ENCODE results near the gene OR8J3. TPM values are rescaled to one million over a fixed set of nuclear protein-coding genes. Genes with fewer than 3 reads are reported as not detected.

The OR8J3 gene
- total and polyA plus RNA-seq, 7 donors: not detected

- H3K4me3 ChIP-seq: no peak within 1 kb of the TSS
- DNase-seq (no peak), ATAC-seq (no peak)
- intact Hi-C loops (cut with DNase I): no loop called here
- H3K27me3 ChIP-seq (ENCODE audit: insufficient read depth in 3 of 3, low read length in 2 of 3): no peaks in the 10 kb centered on the region
- no peak for TF ChIP-seq CTCF (IDR thresholded peaks at IDR 0.05)
- no peaks in the 10 kb centered on the region for H3K9me3 ChIP-seq
- no peaks in the 10 kb centered on the region for H3K36me3 ChIP-seq (ENCODE audit: insufficient read depth in 1 of 2, low read depth in 1 of 2)
- no peaks in the 10 kb centered on the region for H3K4me1 ChIP-seq
- WGBS, 3 donors: 69 to 83% (median 75%) methylated on average over 6 of the region's 6 CpGs
- no peak within 1 kb of the TSS for H3K27ac ChIP-seq
Observed at GRCh38 chr11:56122073-56122472, 17.9 kb downstream of the OR8J3 start, which contains the start of gene OR8H3. OR8H3 (plus strand) TSS chr11:56122373; CDS start chr11:56122373, 0 bp downstream.

- Histone ChIP-seq H3K4me3 (no peak within 1 kb of the TSS), H3K27ac (no peak within 1 kb of the TSS), H3K9me3 (no peaks in the 10 kb centered on the region), H3K4me1 (no peaks in the 10 kb centered on the region), H3K36me3 (ENCODE audit: insufficient read depth in 1 of 2, low read depth in 1 of 2) (no peaks in the 10 kb centered on the region), H3K27me3 (ENCODE audit: insufficient read depth in 3 of 3, low read length in 2 of 3) (no peaks in the 10 kb centered on the region)
- ATAC-seq (no peak), DNase-seq (no peak)
- intact Hi-C loops (cut with DNase I): no loop called here
- no peak for TF ChIP-seq CTCF (IDR thresholded peaks at IDR 0.05)
Observed at GRCh38 chr11:56103210-56103737, 36.7 kb downstream of the OR8J3 start, which contains the start of gene OR8H2. OR8H2 (plus strand) TSS chr11:56103687; CDS start chr11:56105043, 1,356 bp downstream.

- intact Hi-C loops (cut with DNase I): no loop called here
- no peaks in the 10 kb centered on the region for H3K36me3 ChIP-seq (ENCODE audit: insufficient read depth in 1 of 2, low read depth in 1 of 2)
- 59 to 75% (median 75%) methylated on average over 3 of the region's 3 CpGs for WGBS, 3 donors
- TF ChIP-seq CTCF (IDR thresholded peaks at IDR 0.05): no peak
- H3K9me3 ChIP-seq: no peaks in the 10 kb centered on the region
- ATAC-seq (no peak), DNase-seq (no peak)
- no peaks in the 10 kb centered on the region for H3K27me3 ChIP-seq (ENCODE audit: insufficient read depth in 3 of 3, low read length in 2 of 3)
- no peaks in the 10 kb centered on the region for H3K4me1 ChIP-seq
- no peak within 1 kb of the TSS for H3K4me3 ChIP-seq
- H3K27ac ChIP-seq: no peak within 1 kb of the TSS
Observed at GRCh38 chr11:56093008-56093407, 47.0 kb downstream of the OR8J3 start, which contains the start of gene OR8I2. OR8I2 (plus strand) TSS chr11:56093308; CDS start chr11:56093308, 0 bp downstream.

- no peak for TF ChIP-seq CTCF (IDR thresholded peaks at IDR 0.05)
- Histone ChIP-seq H3K4me1 (no peaks in the 10 kb centered on the region), H3K4me3 (no peak overlapping the region), H3K9me3 (no peaks in the 10 kb centered on the region), H3K27ac (no peak overlapping the region), H3K36me3 (ENCODE audit: insufficient read depth in 1 of 2, low read depth in 1 of 2) (no peaks in the 10 kb centered on the region), H3K27me3 (ENCODE audit: insufficient read depth in 3 of 3, low read length in 2 of 3) (no peaks in the 10 kb centered on the region)
- DNase-seq (no peak), ATAC-seq (no peak)
- intact Hi-C loops (cut with DNase I): loop anchor here in 1 of 2 donors (10.0 kb wide), 1 partner anchor 55 kb away; no protein-coding TSS in a partner anchor
- 70 to 81% (median 74%) methylated on average over 3 of the region's 3 CpGs for WGBS, 3 donors
Observed at GRCh38 chr11:56089697-56090096, 50.3 kb downstream of the OR8J3 start.

Other genes with a start within 250 kb of the OR8J3 start
- gene OR5W2, start 225.6 kb downstream of the OR8J3 start, total RNA-seq: not detected
- gene OR5W2, start 225.6 kb downstream of the OR8J3 start, polyA plus RNA-seq: not detected
- not detected for gene OR5I1, start 203.8 kb downstream of the OR8J3 start, total RNA-seq
- not detected for gene OR5I1, start 203.8 kb downstream of the OR8J3 start, polyA plus RNA-seq
- gene OR10AG1, start 170.3 kb downstream of the OR8J3 start, total RNA-seq: not detected
- gene OR10AG1, start 170.3 kb downstream of the OR8J3 start, polyA plus RNA-seq: not detected
- gene OR5F1, start 145.6 kb downstream of the OR8J3 start, total RNA-seq: not detected
- not detected for gene OR5F1, start 145.6 kb downstream of the OR8J3 start, polyA plus RNA-seq
- gene OR5AS1, start 112.5 kb downstream of the OR8J3 start, total RNA-seq: not detected
- under 1 TPM in 1 of 3 donors, not detected in 2; 0.01 TPM for gene OR5AS1, start 112.5 kb downstream of the OR8J3 start, polyA plus RNA-seq
- gene OR8I2, start 46.9 kb downstream of the OR8J3 start, total RNA-seq: not detected
- gene OR8I2, start 46.9 kb downstream of the OR8J3 start, polyA plus RNA-seq: not detected
- not detected for gene OR8H2, start 36.5 kb downstream of the OR8J3 start, total RNA-seq
- not detected for gene OR8H2, start 36.5 kb downstream of the OR8J3 start, polyA plus RNA-seq
- not detected for gene OR8H3, start 17.8 kb downstream of the OR8J3 start, total RNA-seq
- gene OR8H3, start 17.8 kb downstream of the OR8J3 start, polyA plus RNA-seq: not detected
- gene OR8K5, start 20.1 kb upstream of the OR8J3 start, total RNA-seq: not detected
- not detected for gene OR8K5, start 20.1 kb upstream of the OR8J3 start, polyA plus RNA-seq
- not detected for gene OR5J2, start 36.4 kb upstream of the OR8J3 start, total RNA-seq
- gene OR5J2, start 36.4 kb upstream of the OR8J3 start, polyA plus RNA-seq: not detected
- not detected for gene OR5T2, start 94.1 kb upstream of the OR8J3 start, total RNA-seq
- not detected for gene OR5T2, start 94.1 kb upstream of the OR8J3 start, polyA plus RNA-seq
- gene OR5T3, start 112.1 kb upstream of the OR8J3 start, total RNA-seq: not detected
- not detected for gene OR5T3, start 112.1 kb upstream of the OR8J3 start, polyA plus RNA-seq
- gene OR5T1, start 134.0 kb upstream of the OR8J3 start, total RNA-seq: not detected
- gene OR5T1, start 134.0 kb upstream of the OR8J3 start, polyA plus RNA-seq: not detected
- not detected for gene OR8H1, start 152.1 kb upstream of the OR8J3 start, total RNA-seq
- gene OR8H1, start 152.1 kb upstream of the OR8J3 start, polyA plus RNA-seq: not detected
- gene OR8K3, start 174.9 kb upstream of the OR8J3 start, total RNA-seq: not detected
- gene OR8K3, start 174.9 kb upstream of the OR8J3 start, polyA plus RNA-seq: not detected
- gene OR8K1, start 205.8 kb upstream of the OR8J3 start, total RNA-seq: not detected
- gene OR8K1, start 205.8 kb upstream of the OR8J3 start, polyA plus RNA-seq: not detected
- gene OR8J1, start 214.1 kb upstream of the OR8J3 start, total RNA-seq: not detected
- not detected for gene OR8J1, start 214.1 kb upstream of the OR8J3 start, polyA plus RNA-seq
- gene OR8U1, start 235.4 kb upstream of the OR8J3 start, total RNA-seq: not detected
- gene OR8U1, start 235.4 kb upstream of the OR8J3 start, polyA plus RNA-seq: not detected

All from psoas muscle (tissue), 8 donors.